Measurements from ENCODE around the gene SLC2A9.
A peak's percentile ranks its signal among the peaks of the same experiment; 100 is the strongest.
"Not testable (repeated sequence)": the region's sequence is repeated elsewhere in the genome, so short reads cannot be mapped to it uniquely, and the experiment has no call there.

The SLC2A9 gene

GRCh38 chr4:9808077-9808476 lies 213.2 kb downstream of the SLC2A9 start:
- DNase-seq, result no peak

GRCh38 chr4:9804918-9805317 lies 216.4 kb downstream of the SLC2A9 start:
- DNase-seq, result no peak

- DNase-seq, result no peak
These were observed 220.4 kb downstream of the SLC2A9 start for GRCh38 chr4:9800848-9801247.

GRCh38 chr4:9796641-9797040 lies 224.7 kb downstream of the SLC2A9 start:
- DNase-seq, result not testable (repeated sequence)

- peak in 1 of 2 experiments; percentile 18 for DNase-seq
These were observed 228.9 kb downstream of the SLC2A9 start for GRCh38 chr4:9792381-9792780.

- not testable (repeated sequence) for DNase-seq
These were observed 235.4 kb downstream of the SLC2A9 start for GRCh38 chr4:9785891-9786290.

- no peak for DNase-seq
These were observed 239.2 kb downstream of the SLC2A9 start for GRCh38 chr4:9782136-9782436.

GRCh38 chr4:9781343-9782135 lies 239.8 kb downstream of the SLC2A9 start, which contains the start of gene DRD5:
Gene DRD5, plus strand, starts transcription at chr4:9781634. Its CDS starts 396 bp downstream, at chr4:9782030.
- DNase-seq, result no peak
